Common myeloid progenitor, CD34-positive (primary cell): ENCODE data around the gene PTPRM.

Experiments
- CTCF ChIA-PET: fragments of 350-600 bp; sonication (Branson Sonifier 250); formaldehyde crosslinking; loops from one replicate; lab custom pipeline; 2021; ENCODE audit warnings: antibody characterized with exemption; lab: Charles Lee
- POLR2A ChIA-PET: fragments of 350-600 bp; sonication (Branson Sonifier 250); formaldehyde crosslinking; loops from one replicate; lab custom pipeline; 2021; ENCODE audit warnings: antibody characterized with exemption; lab: Charles Lee
- DNase-seq, 3 donors: peaks; one replicate each; pipeline versions ENCODE4 v3.0.0 to v3.0.0-alpha.2; 2013
- H3K27ac ChIP-seq, 2 experiments: 1 replicate in 1 of 2; 2 replicates in 1 of 2; pipeline ENCODE4 v1.7.0; 2013; ENCODE audit warnings: inconsistent platforms in 2 of 2, low read length in 2 of 2, mild to moderate bottlenecking in 2 of 2, low read depth in 1 of 2, moderate library complexity in 1 of 2; ENCODE audit not compliant: severe bottlenecking in 2 of 2, insufficient read depth in 1 of 2, poor library complexity in 1 of 2
- H3K27me3 ChIP-seq, 5 experiments: replicated peaks in 2 of 5; 1 replicate in 3 of 5; 2 replicates in 2 of 5; pipeline versions ENCODE4 v1.6.1 to v1.7.0; 2013; ENCODE audit warnings: low read length in 4 of 5, mild to moderate bottlenecking in 2 of 5, moderate library complexity in 2 of 5, inconsistent platforms in 1 of 5; ENCODE audit not compliant: insufficient read depth in 5 of 5, control insufficient read depth in 4 of 5
- H3K36me3 ChIP-seq, 4 experiments: 1 replicate in 2 of 4; 2 replicates in 2 of 4; pipeline versions ENCODE4 v1.6.1 to v1.7.0; 2013; ENCODE audit warnings: low read length in 3 of 4, control low read depth in 1 of 4, mild to moderate bottlenecking in 1 of 4; ENCODE audit not compliant: control insufficient read depth in 4 of 4, insufficient read depth in 4 of 4
- H3K4me1 ChIP-seq, 4 experiments: 1 replicate in 3 of 4; 2 replicates in 1 of 4; pipeline versions ENCODE4 v1.6.1 to v1.7.1; 2013; ENCODE audit warnings: low read length in 3 of 4, mild to moderate bottlenecking in 3 of 4, control low read depth in 1 of 4, inconsistent platforms in 1 of 4, moderate library complexity in 1 of 4; ENCODE audit not compliant: control insufficient read depth in 4 of 4, insufficient read depth in 4 of 4; ENCODE audit errors: control extremely low read depth in 1 of 4
- H3K4me3 ChIP-seq, 7 experiments: 1 replicate in 4 of 7; 2 replicates in 3 of 7; pipeline versions ENCODE4 v1.5.1 to v1.7.0; 2013; ENCODE audit warnings: mild to moderate bottlenecking in 7 of 7, low read length in 6 of 7, moderate library complexity in 6 of 7, inconsistent platforms in 2 of 7, low read depth in 2 of 7, control low read depth in 1 of 7; ENCODE audit not compliant: insufficient read depth in 4 of 7, control insufficient read depth in 1 of 7; ENCODE audit errors: extremely low read depth in 1 of 7
- H3K9me3 ChIP-seq, 5 experiments: 1 replicate in 4 of 5; 2 replicates in 1 of 5; pipeline versions ENCODE4 v1.6.1 to v1.7.1; 2013; ENCODE audit warnings: low read length in 4 of 5, mild to moderate bottlenecking in 2 of 5, inconsistent platforms in 1 of 5, low read depth in 1 of 5, moderate library complexity in 1 of 5; ENCODE audit not compliant: control insufficient read depth in 4 of 5, insufficient read depth in 2 of 5; ENCODE audit errors: control extremely low read depth in 1 of 5
- WGBS: methylation state at CpG from one replicate; pipeline ENCODE4 v1.1.5; 2013; ENCODE audit not compliant: insufficient coverage; 5-methylcytosine and 5-hydroxymethylcytosine counted together

Gene PTPRM

DNA sequence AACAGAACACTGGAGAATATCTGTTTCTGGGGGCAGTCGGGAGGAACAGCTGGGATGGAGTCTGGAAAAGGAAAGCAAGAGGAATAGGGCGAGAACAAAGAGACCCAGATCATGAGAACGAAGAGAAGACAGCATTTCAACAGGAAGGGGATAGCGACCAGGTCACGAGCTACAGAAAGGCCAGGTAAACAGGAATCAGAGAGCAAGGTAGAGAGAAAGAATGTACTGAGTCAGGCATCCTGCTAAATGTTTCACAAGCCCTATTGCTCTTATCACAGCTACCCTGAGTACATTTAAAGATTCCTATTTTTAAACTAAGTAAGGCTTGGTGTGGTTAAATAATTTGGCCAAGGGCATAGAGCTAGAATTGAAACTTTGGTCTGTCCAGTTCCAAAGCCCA lies 787.2 kb downstream of the PTPRM start:
- H3K27me3 ChIP-seq, result no peaks in the 10 kb centered on the region
- H3K36me3 ChIP-seq, result no peaks in the 10 kb centered on the region
- ChIA-PET POLR2A (no interaction called here), CTCF (interaction anchor here (1.3 kb wide), 1 partner anchor 20 kb away, joined by 4 read pairs; no protein-coding TSS in a partner anchor)
- H3K27ac ChIP-seq, result no peak overlapping the region
- DNase-seq, result no peak
- WGBS, result 77% methylated on average over 3 of the region's 5 CpGs
- H3K9me3 ChIP-seq, result peaks cover 0 to 4% (median 0%) of the 10 kb centered on the region in 5 experiments
- no peaks in the 10 kb centered on the region for H3K4me1 ChIP-seq
- no peak overlapping the region for H3K4me3 ChIP-seq

DNA sequence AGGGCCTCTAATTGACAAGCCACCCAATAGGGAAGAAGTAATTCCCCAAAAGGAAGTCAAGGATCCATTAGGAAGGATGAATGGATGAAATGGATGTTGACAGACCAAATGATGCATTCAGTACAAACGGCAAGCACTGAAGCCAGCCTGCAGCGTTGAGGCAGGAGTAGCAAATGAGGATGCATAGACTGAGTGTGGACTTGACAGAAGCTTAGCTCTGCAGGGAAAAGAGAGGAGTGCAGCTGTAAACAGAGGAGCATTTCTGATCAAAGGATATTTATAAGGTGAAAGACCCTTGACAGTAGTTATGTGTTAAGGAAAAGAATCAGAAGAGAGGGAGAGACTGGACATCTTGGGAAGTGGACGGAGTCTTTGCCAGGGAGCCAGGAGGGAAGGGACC lies 788.9 kb downstream of the PTPRM start:
- Histone ChIP-seq H3K4me3 (no peak overlapping the region), H3K9me3 (peaks cover 0 to 4% (median 0%) of the 10 kb centered on the region in 5 experiments), H3K36me3 (no peaks in the 10 kb centered on the region), H3K4me1 (no peaks in the 10 kb centered on the region), H3K27me3 (no peaks in the 10 kb centered on the region), H3K27ac (no peak overlapping the region)
- 98% methylated on average over 3 of the region's 3 CpGs for WGBS
- DNase-seq, result no peak
- ChIA-PET CTCF (no interaction called here), POLR2A (no interaction called here)

DNA sequence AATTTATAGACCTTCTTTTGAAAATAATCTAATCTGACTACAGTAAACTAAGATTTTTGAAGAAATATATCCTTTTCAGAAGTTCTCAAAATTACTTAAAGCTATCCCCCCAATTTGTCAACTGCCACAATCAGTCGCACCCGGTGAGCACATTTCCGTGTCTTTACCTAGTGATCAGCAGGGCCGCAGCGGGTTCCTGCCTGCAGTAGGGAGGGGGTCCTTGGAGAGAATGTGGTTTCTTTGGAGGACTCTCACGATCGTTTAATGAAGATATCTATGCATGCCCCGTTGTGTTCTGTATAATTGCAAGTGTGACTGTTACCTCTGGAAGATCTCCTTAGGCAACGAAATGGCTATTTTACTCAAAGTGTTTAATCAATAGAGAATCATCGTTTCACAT lies 790.2 kb downstream of the PTPRM start:
- no peak overlapping the region for H3K4me3 ChIP-seq
- H3K4me1 ChIP-seq, result no peaks in the 10 kb centered on the region
- no peak overlapping the region for H3K27ac ChIP-seq
- DNase-seq, result no peak
- ChIA-PET POLR2A (no interaction called here), CTCF (no interaction called here)
- no peaks in the 10 kb centered on the region for H3K9me3 ChIP-seq
- WGBS, result 90% methylated on average over 6 of the region's 10 CpGs
- H3K27me3 ChIP-seq, result no peaks in the 10 kb centered on the region
- H3K36me3 ChIP-seq, result no peaks in the 10 kb centered on the region

- H3K36me3 ChIP-seq, result no peaks in the 10 kb centered on the region
- 95% methylated on average over 4 of the region's 6 CpGs for WGBS
- POLR2A ChIA-PET, result no interaction called here
These were observed 791.1 kb downstream of the PTPRM start for GRCh38 chr18:8358033-8358765.

GRCh38 chr18:8359076-8359475 lies 792.0 kb downstream of the PTPRM start:
- DNase-seq, result no peak
- whole genome bisulfite sequencing, result 98% methylated on average over 6 of the region's 6 CpGs
- POLR2A ChIA-PET, result no interaction called here
- H3K9me3 ChIP-seq, result no peaks in the 10 kb centered on the region
- CTCF ChIA-PET, result no interaction called here
- H3K4me3 ChIP-seq, result no peak overlapping the region
- no peaks in the 10 kb centered on the region for H3K4me1 ChIP-seq
- H3K36me3 ChIP-seq, result no peaks in the 10 kb centered on the region
- no peak overlapping the region for H3K27ac ChIP-seq
- H3K27me3 ChIP-seq, result no peaks in the 10 kb centered on the region

More at GRCh38 chr18:8358033-8358765, 791.1 kb downstream of the PTPRM start:
- CTCF ChIA-PET, result no interaction called here
- H3K27ac ChIP-seq, result no peak overlapping the region
- no peak for DNase-seq
- no peaks in the 10 kb centered on the region for H3K9me3 ChIP-seq
- H3K27me3 ChIP-seq, result no peaks in the 10 kb centered on the region
- no peaks in the 10 kb centered on the region for H3K4me1 ChIP-seq
- H3K4me3 ChIP-seq, result no peak overlapping the region

GRCh38 chr18:8359481-8359880 lies 792.4 kb downstream of the PTPRM start:
- Histone ChIP-seq H3K27ac (no peak overlapping the region), H3K36me3 (no peaks in the 10 kb centered on the region), H3K9me3 (no peaks in the 10 kb centered on the region), H3K27me3 (no peaks in the 10 kb centered on the region), H3K4me3 (no peak overlapping the region), H3K4me1 (no peaks in the 10 kb centered on the region)
- WGBS, result 98% methylated on average over 8 of the region's 8 CpGs
- POLR2A ChIA-PET, result no interaction called here
- CTCF ChIA-PET, result no interaction called here
- no peak for DNase-seq

- POLR2A ChIA-PET, result interaction anchor here (0.5 kb wide), 1 partner anchor 114 kb away, joined by 3 read pairs; no protein-coding TSS in a partner anchor
- Histone ChIP-seq H3K4me3 (no peak overlapping the region), H3K27me3 (peaks cover 0 to 3% (median 0%) of the 10 kb centered on the region in 5 experiments), H3K36me3 (no peaks in the 10 kb centered on the region), H3K4me1 (peaks cover 0 to 1% (median under 1%) of the 10 kb centered on the region in 4 experiments), H3K27ac (no peak overlapping the region), H3K9me3 (no peaks in the 10 kb centered on the region)
- CTCF ChIA-PET, result interaction anchor here (0.9 to 1.0 kb wide), 2 partner anchors 9 to 27 kb away, joined by 3 to 4 read pairs; no protein-coding TSS in a partner anchor
- no peak for DNase-seq
- WGBS, result 100% methylated on average over 3 of the region's 5 CpGs
These were observed 794.9 kb downstream of the PTPRM start for GRCh38 chr18:8361941-8362471.
